HCT116 (cell line): Measurements from ENCODE around the gene IQSEC3. TPM values are rescaled to one million over a fixed set of nuclear protein-coding genes. Genes with fewer than 3 reads are reported as not detected.

ENCODE experiments used
- ATAC-seq: fragments of 200-7000 bp; cut with Tn5 transposase; 2 replicates; pipeline ENCODE4 v1.9.1; 2020; ENCODE audit warnings: mild to moderate bottlenecking, moderate library complexity
- BruUV-seq: library from RNA; stranded (reverse); fragments of 400-500 nt; replicated peaks from 2 replicates; lab custom pipeline; 2021; lab: Mats Ljungman, UMichigan
- CTCF ChIA-PET: fragments of 300-600 bp; sonication (Branson Sonifier 250); formaldehyde crosslinking; loops from one replicate; lab custom pipeline; 2021; ENCODE audit warnings: antibody characterized with exemption; lab: Charles Lee
- POLR2A ChIA-PET: fragments of 300-600, 350-600 bp; sonication (Branson Sonifier 250); formaldehyde crosslinking; loops from one replicate; lab custom pipeline; 2021; ENCODE audit warnings: antibody characterized with exemption; lab: Charles Lee
- RAD21 ChIA-PET, 2 experiments: fragments of 300-600 bp; sonication (Branson Sonifier 250); formaldehyde crosslinking; loops; one replicate each; lab custom pipeline; 2023; ENCODE audit warnings: low total read pairs in 2 of 2; ENCODE audit not compliant: uncharacterized antibody in 2 of 2, unreplicated experiment in 2 of 2, low non-redundant PET in 1 of 2; lab: Charles Lee
- DNase-seq: peaks from one replicate; pipeline ENCODE4 v3.0.0-alpha.2; 2010; ENCODE audit warnings: low read depth, low spot score
- H2AFZ ChIP-seq: fragments of 200-600 bp; shearing (Covaris generic), sonication (generic); 2 replicates; pipeline ENCODE4 v1.6.1; 2017; ENCODE audit warnings: low read depth, mixed run types, mixed read lengths, antibody characterized with exemption, low read length; ENCODE audit not compliant: poor library complexity, severe bottlenecking
- H3K27ac ChIP-seq: 2 replicates; pipeline ENCODE4 v1.5.1; 2012; ENCODE audit warnings: low read depth, low read length
- H3K27me3 ChIP-seq: fragments of 200-600 bp; sonication (generic); 2 replicates; pipeline ENCODE4 v1.6.1; 2016; ENCODE audit warnings: mixed run types, low read length, mixed read lengths; ENCODE audit not compliant: insufficient read depth
- H3K36me3 ChIP-seq, 2 experiments: fragments of 200-500 bp in 1 of 2; fragments of 200-600 bp in 1 of 2; sonication (Bioruptor generic) in 1 of 2; sonication (generic) in 1 of 2; 2 replicates each; pipeline versions ENCODE4 v1.5.1 to v1.6.1; 2014 to 2016; ENCODE audit warnings: low read length in 2 of 2, inconsistent platforms in 1 of 2, mixed read lengths in 1 of 2, mixed run types in 1 of 2; ENCODE audit not compliant: insufficient read depth in 2 of 2, control insufficient read depth in 1 of 2
- H3K4me1 ChIP-seq, 2 experiments: fragments of 200-600 bp in 1 of 2; sonication (generic) in 1 of 2; 2 replicates each; pipeline versions ENCODE4 v1.5.1 to v1.6.1; 2012 to 2017; ENCODE audit warnings: low read length in 2 of 2, inconsistent platforms in 1 of 2, mild to moderate bottlenecking in 1 of 2, mixed read lengths in 1 of 2, mixed run types in 1 of 2, moderate library complexity in 1 of 2; ENCODE audit not compliant: insufficient read depth in 2 of 2, control insufficient read depth in 1 of 2
- H3K4me2 ChIP-seq: fragments of 200-600 bp; sonication (generic); 2 replicates; pipeline ENCODE4 v1.6.1; 2017; ENCODE audit warnings: mixed run types, low read length, mixed read lengths
- H3K4me3 ChIP-seq, 2 experiments: fragments of 200-600 bp in 1 of 2; sonication (generic) in 1 of 2; replicated peaks in 1 of 2; 2 replicates each; pipeline ENCODE4 v1.5.1; 2011 to 2016; ENCODE audit warnings: low read length in 2 of 2, control low read depth in 1 of 2, low read depth in 1 of 2, mild to moderate bottlenecking in 1 of 2, mixed read lengths in 1 of 2, mixed run types in 1 of 2
- H3K79me2 ChIP-seq: fragments of 200-600 bp; sonication (generic); 2 replicates; pipeline ENCODE4 v1.6.1; 2017; ENCODE audit warnings: mild to moderate bottlenecking, mixed run types, low read length, moderate library complexity, mixed read lengths; ENCODE audit not compliant: insufficient read depth
- H3K9ac ChIP-seq: fragments of 200-600 bp; sonication (generic); 2 replicates; pipeline ENCODE4 v1.6.1; 2016; ENCODE audit warnings: low read length, mixed read lengths
- H3K9me2 ChIP-seq: fragments of 200-600 bp; sonication (generic), shearing (Covaris generic); 2 replicates; pipeline ENCODE4 v1.6.1; 2017; ENCODE audit warnings: mixed run types, mild to moderate bottlenecking, moderate library complexity; ENCODE audit not compliant: insufficient read depth
- H3K9me3 ChIP-seq, 2 experiments: fragments of 200-500 bp in 1 of 2; fragments of 200-600 bp in 1 of 2; sonication (Bioruptor generic) in 1 of 2; sonication (generic) in 1 of 2; 2 replicates each; pipeline ENCODE4 v1.6.1; 2014 to 2017; ENCODE audit warnings: low read length in 2 of 2, mixed read lengths in 2 of 2, inconsistent platforms in 1 of 2, low read depth in 1 of 2, mild to moderate bottlenecking in 1 of 2, mixed run types in 1 of 2, moderate library complexity in 1 of 2; ENCODE audit not compliant: control insufficient read depth in 1 of 2, insufficient read depth in 1 of 2
- H4K20me1 ChIP-seq: fragments of 200-600 bp; sonication (generic), shearing (Covaris generic); 2 replicates; pipeline ENCODE4 v1.6.1; 2017; ENCODE audit warnings: mixed run types, mild to moderate bottlenecking, moderate library complexity; ENCODE audit not compliant: insufficient read depth
- EZH2 ChIP-seq: fragments of 200-600 bp; sonication (generic); IDR thresholded peaks from 2 replicates; pipeline ENCODE4 v1.6.1; 2017; ENCODE audit warnings: antibody characterized with exemption, mixed run types
- JUND ChIP-seq: IDR thresholded peaks from 2 replicates; pipeline ENCODE4 v1.6.1; 2012
- POLR2AphosphoS5 ChIP-seq: IDR thresholded peaks from 2 replicates; pipeline ENCODE4 v1.6.1; 2011; ENCODE audit warnings: mild to moderate bottlenecking, low read depth, low read length, moderate library complexity
- RAD21 ChIP-seq: IDR thresholded peaks from 2 replicates; pipeline ENCODE4 v1.6.1; 2012; ENCODE audit warnings: low read depth, mild to moderate bottlenecking
- SP1 ChIP-seq: IDR thresholded peaks from 2 replicates; pipeline ENCODE4 v1.6.1; 2012; ENCODE audit warnings: low read depth
- SRF ChIP-seq: IDR thresholded peaks from 2 replicates; pipeline ENCODE4 v1.6.1; 2012; ENCODE audit warnings: low read depth
- TCF7L2 ChIP-seq: IDR thresholded peaks from 2 replicates; pipeline ENCODE4 v1.7.0; 2011; ENCODE audit warnings: borderline replicate concordance, inconsistent platforms; ENCODE audit not compliant: insufficient read depth, insufficient read length; ENCODE audit errors: extremely low read depth
- YY1 ChIP-seq: IDR thresholded peaks from 2 replicates; pipeline ENCODE4 v1.6.1; 2011; ENCODE audit warnings: low read length, low read depth, moderate library complexity, mild to moderate bottlenecking; ENCODE audit not compliant: insufficient replicate concordance; ENCODE audit errors: extremely low read depth
- intact Hi-C: fragments of 100-400 bp; cut with micrococcal nuclease; formaldehyde crosslinking; loops from 2 replicates; pipeline ENCODE4 v1.10.0; 2022
- total RNA-seq: library from RNA; stranded (reverse); gene quantifications from one replicate; pipeline ENCODE4 v1.2.1, GENCODE V29; 2021; ENCODE audit not compliant: unreplicated experiment
- TF ChIP-seq, protein P1 (sequence below): IDR thresholded peaks from 2 replicates; pipeline ENCODE4 v1.6.1; 2012
- TF ChIP-seq, protein P2 (sequence below): IDR thresholded peaks from 2 replicates; pipeline ENCODE4 v1.6.1; 2011; ENCODE audit warnings: mild to moderate bottlenecking, low read length, moderate library complexity; ENCODE audit not compliant: insufficient replicate concordance; ENCODE audit errors: extremely low read depth

IQSEC3 gene
- total RNA-seq, 1 experiment from 2014 or later, result not detected

DNA sequence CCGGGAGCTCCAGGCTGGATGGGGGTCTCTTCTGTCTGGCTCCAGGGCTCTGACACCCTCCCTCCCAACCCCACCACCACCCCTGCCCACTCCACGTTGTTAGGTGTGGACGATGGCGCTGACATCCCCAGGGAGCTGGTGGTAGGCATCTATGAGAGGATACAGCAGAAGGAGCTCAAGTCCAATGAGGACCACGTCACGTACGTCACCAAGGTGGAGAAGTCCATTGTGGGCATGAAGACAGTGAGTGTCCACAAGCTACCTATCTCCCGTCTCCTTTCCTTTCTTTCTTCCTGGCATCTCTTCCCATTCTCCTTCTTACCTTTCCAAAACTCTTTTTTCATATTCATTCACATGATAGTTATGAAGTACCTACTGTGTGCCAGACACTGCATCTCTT, 95.3 kb downstream of the IQSEC3 start (continued):
- no peak for TF ChIP-seq SP1

DNA sequence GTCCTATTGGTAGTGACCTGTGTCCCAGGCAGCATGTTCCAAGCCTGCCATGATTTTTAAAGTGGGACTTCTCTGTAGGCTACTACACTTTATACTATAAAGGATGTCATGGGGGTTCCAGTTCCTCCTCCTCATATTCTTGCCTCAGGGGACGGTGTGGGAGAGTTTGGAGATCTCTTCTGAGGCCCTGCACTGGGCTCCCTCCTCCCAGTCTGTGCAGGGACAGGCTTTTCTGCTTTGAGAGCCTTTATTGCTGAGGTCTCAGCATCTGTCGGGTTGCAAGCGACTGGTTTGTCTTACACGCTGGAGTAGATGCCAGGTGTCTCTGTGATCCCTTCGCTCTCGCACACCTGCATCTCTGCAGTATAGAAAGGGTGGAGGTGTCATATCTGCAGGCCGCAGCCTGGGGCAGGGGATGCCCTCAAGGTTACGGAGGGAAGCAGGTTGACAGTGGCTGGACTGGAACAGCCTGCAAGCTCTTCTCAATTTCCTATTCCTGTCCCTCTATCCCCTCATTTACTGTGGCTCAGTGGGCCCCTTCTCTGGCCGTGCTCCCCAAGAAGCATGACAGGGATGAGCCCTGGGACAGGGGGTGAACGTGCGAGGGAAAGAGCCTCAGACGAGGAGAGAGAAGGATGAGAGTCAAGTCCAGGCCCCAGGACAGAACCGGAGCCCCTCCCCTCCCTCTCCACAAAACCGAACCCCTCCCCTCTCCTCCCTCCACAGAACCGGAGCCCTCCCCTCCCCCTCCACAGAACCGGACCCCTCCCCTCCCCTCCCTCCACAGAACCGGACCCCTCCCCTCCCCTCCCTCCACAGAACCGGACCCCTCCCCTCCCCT, 96.1 kb downstream of the IQSEC3 start:
- ChIA-PET RAD21 (no interaction called here), POLR2A (no interaction called here), CTCF (no interaction called here)
- Histone ChIP-seq H3K4me2 (no peak overlapping the region), H3K27me3 (peaks cover 4% of the 10 kb centered on the region; the same call in 1 of the 2 replicates), H2AFZ (no peak overlapping the region), H3K79me2 (no peaks in the 10 kb centered on the region), H3K27ac (no peak overlapping the region), H4K20me1 (no peaks in the 10 kb centered on the region), H3K9me3 (no peaks in the 10 kb centered on the region), H3K36me3 (no peaks in the 10 kb centered on the region), H3K9me2 (no peaks in the 10 kb centered on the region), H3K4me1 (no peaks in the 10 kb centered on the region), H3K4me3 (no peak overlapping the region), H3K9ac (no peak overlapping the region)
- no TSS peak for BruUV-seq
- intact Hi-C loops, result loop anchor here (2.0 kb wide), 1 partner anchor 52 kb away; the partner anchor contains the start of gene SLC6A12
- DNase-seq (no peak), ATAC-seq (no peak)
- TF ChIP-seq SRF (no peak), POLR2AphosphoS5 (no peak), EZH2 (no peak), SP1 (no peak), JUND (no peak), TCF7L2 (no peak), YY1 (no peak), RAD21 (no peak)
- TF ChIP-seq, protein P1, sequence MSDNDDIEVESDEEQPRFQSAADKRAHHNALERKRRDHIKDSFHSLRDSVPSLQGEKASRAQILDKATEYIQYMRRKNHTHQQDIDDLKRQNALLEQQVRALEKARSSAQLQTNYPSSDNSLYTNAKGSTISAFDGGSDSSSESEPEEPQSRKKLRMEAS, result no peak
- TF ChIP-seq, protein P2, sequence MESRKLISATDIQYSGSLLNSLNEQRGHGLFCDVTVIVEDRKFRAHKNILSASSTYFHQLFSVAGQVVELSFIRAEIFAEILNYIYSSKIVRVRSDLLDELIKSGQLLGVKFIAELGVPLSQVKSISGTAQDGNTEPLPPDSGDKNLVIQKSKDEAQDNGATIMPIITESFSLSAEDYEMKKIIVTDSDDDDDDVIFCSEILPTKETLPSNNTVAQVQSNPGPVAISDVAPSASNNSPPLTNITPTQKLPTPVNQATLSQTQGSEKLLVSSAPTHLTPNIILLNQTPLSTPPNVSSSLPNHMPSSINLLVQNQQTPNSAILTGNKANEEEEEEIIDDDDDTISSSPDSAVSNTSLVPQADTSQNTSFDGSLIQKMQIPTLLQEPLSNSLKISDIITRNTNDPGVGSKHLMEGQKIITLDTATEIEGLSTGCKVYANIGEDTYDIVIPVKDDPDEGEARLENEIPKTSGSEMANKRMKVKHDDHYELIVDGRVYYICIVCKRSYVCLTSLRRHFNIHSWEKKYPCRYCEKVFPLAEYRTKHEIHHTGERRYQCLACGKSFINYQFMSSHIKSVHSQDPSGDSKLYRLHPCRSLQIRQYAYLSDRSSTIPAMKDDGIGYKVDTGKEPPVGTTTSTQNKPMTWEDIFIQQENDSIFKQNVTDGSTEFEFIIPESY, result no peak
